Endometrial microvascular endothelial cells (primary cell): ENCODE data around the gene GRHL1. TPM values are rescaled to one million over a fixed set of nuclear protein-coding genes. Genes with fewer than 3 reads are reported as not detected.
"Not testable (repeated sequence)": the region's sequence is repeated elsewhere in the genome, so short reads cannot be mapped to it uniquely, and the experiment has no call there.

Experiments
- in situ Hi-C: cut with HindIII; loops from 2 replicates; pipeline ENCODE4 v1.10.0; 2017; ENCODE audit warnings: low sequenced_read_pairs, low pct_unique_long_range_greater_than_20kb; ENCODE audit errors: inconsistent ontology term
- total RNA-seq: library from RNA; depleted of rRNA; stranded (reverse); fragments of >200 nt; gene quantifications from one replicate; pipeline ENCODE4 v1.2.3, GENCODE V29; 2015; ENCODE audit errors: inconsistent ontology term

The GRHL1 gene
- total RNA-seq, 1 donor from 2014 or later = 3.2 TPM

DNA sequence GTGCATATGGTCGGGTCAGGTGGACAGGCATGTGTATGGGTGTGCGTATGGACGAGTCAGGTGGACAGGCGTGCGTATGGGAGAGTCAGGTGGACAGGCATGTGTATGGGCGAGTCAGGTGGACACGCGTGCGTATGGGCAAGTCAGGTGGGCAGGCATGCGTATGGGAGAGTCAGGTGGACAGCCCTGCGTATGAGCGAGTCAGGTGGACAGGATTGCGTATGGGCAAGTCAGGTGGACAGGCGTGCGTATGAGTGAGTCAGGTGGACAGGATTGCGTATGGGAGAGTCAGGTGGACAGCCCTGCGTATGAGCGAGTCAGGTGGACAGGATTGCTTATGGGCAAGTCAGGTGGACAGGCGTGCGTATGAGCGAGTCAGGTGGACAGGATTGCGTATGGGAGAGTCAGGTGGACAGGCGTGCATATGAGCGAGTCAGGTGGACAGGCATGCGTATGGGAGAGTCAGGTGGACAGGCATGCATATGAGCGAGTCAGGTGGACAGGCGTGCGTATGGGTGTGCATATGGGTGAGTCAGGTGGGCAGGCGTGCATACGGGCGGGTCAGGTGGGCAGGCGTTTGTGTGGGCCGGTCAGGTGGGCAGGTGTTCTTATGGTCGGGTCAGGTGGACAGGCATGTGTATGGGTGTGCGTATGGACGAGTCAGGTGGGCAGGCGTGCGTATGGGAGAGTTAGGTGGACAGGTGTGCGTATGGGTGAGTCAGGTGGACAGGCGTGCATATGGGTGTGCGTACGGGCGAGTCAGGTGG is 62.3 kb downstream of the GRHL1 start:
- in situ Hi-C loops = not testable (repeated sequence)

DNA sequence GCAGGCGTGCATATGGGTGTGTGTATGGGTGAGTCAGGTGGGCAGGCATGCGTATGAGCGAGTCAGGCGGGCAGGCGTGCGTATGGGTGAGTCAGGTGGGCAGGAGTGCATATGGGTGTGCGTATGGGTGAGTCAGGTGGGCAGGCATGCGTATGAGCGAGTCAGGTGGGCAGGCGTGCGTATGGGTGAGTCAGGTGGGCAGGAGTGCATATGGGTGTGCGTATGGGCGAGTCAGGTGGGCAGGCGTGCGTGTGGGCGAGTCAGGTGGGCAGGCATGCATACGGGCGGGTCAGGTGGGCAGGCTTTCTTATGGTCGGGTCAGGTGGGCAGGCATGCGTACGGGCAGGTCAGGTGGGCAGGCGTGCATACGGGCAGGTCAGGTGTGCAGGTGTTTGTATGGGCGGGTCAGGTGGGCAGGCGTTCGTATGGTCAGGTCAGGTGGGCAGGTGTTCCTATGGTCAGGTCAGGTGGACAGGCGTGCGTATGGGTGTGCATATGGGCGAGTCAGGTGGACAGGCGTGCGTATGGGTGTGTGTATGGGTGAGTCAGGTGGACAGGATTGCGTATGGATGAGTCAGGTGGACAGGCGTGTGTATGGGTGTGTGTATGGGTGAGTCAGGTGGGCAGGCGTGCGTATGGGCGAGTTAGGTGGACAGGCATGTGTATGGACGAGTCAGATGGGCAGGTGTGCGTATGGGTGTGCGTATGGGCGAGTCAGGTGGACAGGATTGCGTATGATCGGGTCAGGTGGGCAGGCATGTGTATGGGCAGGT is 63.1 kb downstream of the GRHL1 start:
- in situ Hi-C loops = no loop called here

DNA sequence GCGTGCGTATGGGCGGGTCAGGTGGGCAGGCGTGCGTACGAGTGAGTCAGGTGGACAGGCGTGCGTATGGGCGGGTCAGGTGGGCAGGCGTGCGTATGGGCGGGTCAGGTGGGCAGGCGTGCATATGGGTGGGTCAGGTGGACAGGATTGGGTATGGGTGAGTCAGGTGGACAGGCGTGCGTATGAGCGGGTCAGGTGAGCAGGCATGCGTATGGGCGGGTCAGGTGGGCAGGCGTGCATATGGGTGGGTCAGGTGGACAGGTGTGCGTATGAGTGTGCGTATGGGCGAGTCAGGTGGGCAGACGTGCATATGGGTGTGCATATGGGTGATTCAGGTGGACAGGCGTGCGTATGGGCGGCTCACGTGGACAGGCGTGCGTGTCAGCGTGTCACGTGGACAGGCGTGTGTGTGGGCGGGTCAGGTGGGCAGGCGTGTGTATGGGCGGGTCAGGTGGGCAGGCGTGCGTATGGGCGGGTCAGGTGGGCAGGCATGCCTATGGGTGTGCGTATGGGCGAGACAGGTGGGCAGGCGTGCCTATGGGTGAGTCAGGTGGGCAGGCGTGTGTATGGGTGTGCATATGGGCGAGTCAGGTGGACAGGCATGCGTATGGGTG is 64.0 kb downstream of the GRHL1 start:
- in situ Hi-C loops = not testable (repeated sequence)

DNA sequence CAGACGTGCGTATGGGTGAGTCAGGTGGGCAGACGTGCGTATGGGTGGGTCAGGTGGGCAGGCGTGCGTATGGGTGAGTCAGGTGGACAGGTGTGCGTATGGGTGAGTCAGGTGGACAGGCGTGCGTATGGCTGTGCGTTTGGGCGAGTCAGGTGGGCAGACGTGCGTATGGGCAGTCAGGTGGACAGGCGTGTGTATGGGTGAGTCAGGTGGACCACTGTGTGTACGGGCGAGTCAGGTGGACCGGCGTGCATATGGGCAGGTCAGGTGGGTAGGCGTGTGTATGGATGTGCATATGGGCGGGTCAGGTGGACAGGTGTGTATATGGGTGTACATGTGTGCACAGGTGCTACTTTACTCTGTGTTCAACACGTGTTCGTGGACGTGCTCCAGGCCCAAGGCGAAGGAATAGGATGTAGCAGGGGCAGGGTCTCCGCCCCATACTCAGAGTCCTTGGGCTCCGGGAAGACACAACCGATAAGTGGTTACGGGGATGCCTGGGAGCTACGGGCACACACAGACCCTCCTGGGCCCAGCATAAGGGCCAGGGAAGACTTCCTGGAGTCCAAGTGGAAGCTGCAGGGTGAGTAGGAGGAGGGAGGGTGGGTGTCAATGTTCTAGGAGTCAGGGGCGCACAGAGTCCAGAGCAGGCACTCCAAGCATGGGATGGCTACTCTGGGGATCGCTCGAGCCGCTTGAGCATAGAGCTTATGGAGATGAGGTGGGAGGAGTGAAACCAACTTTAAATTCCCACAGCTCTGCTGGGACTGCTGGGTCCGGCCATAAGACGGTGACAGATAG is 64.7 kb downstream of the GRHL1 start:
- in situ Hi-C loops = no loop called here

DNA sequence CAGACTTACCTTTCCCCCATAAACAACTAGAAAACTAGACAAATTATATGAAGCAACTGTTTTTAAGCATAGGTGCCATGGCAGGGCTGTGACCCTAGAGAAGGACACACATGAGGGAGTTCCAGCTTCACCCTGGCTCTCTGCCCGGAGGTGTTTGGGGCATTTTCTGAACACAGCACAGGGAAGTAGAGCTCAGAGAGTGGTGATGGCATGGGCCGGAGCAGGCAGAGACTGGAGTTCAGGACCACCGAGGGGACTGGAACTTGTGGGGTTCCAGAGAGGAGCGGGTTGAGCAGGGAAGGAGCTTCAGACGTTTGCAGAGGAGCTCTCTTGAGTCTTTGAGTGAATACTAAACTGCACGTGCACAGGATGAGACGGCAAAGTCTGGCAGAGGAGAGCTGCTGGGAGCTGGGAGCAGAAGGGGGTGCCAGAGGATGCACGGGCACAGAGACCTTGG is 65.3 kb downstream of the GRHL1 start:
- in situ Hi-C loops = no loop called here

DNA sequence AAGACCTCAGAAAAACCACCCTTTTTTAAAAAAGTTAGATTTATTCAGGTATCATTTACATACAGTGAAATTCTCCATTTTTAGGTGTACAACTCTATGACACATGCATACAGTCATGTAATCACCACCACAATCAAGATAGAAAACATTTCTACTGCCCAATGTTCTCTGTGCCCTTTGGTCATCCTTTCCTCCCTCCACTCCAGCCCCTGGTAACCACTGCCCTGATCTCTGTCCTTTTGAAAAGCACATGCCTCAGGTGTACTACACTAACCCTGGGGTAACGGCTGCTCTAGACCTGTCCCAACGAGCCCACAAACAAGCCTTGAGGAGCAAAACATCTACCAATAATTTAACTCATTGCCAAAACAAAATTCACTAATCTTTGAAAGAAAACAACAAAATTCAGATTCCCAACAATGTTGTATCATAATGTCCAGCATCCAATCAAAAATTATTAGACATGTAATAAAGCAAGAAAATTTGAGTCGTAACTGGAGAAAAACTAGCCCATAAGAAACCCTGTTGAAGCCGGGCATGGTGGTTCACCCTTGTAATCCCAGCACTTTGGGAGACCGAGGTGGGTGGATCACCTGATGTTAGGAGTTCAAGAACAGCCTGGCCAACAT is 65.9 kb downstream of the GRHL1 start:
- in situ Hi-C loops = no loop called here

- in situ Hi-C loops = no loop called here
Observed at GRCh38 chr2:10019174-10019573, 67.7 kb downstream of the GRHL1 start.

DNA sequence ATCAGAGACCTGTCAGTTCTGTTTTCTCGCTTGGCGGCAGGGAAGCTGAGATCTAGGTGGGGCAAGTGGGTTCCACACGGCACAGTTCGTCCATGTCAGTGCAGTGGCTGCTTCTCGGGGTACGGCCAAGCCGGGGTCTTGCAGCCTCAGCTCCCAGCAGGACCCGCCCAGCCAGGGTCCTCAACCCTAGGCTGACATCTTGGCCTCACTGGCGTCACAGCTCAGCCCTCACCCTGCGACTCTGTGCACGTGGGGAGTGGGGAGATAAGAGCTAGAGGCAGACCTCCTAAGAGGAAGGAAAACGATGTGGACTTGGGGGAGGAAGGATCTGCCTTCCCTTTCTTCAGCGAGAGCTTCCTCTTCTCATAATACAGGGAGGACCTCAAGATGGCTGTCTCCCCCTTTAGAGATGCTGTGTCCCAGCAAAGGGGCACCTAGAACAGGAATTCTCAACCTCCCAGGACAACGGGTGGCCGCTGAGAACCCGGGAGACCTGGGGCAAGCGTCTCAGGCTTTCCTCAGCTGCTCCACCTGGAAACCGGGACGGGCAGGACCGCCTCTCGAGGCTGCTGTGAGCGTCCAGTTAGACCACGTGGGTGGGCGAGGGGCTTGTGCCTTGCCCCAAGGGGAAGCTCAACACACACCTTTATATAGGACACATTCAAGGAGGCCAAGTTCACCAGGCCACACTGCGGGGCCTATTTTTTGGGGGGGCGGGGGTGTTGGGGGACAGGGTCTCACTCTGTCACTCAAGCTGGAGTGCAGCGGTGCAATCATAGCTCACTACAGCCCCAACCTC is 68.3 kb downstream of the GRHL1 start:
- in situ Hi-C loops = no loop called here

DNA sequence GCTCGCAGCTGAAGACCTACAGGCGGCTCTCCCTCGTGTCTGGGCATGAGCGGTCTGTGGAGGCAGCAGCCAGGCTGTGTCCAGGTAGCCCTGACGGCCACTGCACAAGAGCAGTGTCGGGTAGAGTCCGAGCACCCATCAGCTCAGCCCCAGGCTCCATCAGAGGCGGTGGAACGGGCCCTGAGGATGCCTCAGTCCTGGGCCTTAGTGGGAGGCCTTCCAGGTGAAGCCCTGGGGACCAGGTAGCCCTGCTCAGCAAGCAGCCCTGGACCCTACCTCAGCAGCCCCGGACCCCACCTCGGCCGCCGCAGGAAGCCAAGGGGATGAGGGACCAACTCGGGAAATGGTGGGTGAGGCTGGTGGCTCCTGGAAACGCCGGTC is 70.5 kb downstream of the GRHL1 start:
- in situ Hi-C loops = no loop called here

GRCh38 chr2:10022445-10022844 is 71.0 kb downstream of the GRHL1 start:
- in situ Hi-C loops = no loop called here

DNA sequence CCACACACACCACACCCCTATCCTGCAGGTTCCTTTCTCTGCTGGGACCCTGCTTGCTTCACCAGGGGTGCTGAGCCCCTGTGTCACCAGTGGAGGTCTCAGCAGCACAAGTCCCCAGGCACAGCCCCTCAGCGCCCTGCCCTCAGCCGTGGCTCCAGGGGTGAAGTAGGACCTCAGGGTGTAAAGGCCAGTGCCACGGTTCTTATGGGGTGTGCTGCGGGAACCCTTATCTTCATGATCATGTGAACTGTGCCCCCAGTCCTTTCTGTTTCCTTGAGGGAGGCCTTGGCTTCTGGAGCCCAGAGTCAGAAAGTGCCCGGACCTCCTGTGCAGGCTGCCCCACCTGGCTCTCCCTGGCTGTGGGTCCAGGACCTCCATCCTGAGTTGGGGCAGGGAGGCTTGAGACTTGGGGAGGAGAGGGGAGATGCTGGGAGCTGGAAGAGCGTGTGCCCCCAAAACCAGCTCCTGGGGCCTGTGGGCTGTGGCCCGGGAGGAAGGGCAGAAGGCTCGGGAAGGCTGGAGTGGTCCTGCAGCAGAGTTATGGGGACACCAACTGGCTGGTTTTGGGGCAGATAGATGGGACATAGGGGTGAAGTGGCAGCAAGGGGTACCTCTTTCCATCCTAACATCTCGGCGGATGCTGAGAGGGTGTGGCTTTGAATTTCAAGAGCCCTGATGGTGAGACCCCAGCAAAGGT is 71.6 kb downstream of the GRHL1 start:
- in situ Hi-C loops = no loop called here

GRCh38 chr2:10026940-10027569 is 75.6 kb downstream of the GRHL1 start:
- in situ Hi-C loops = loop anchor here (25.0 kb wide), 1 partner anchor 215 kb away; no protein-coding TSS in a partner anchor

DNA sequence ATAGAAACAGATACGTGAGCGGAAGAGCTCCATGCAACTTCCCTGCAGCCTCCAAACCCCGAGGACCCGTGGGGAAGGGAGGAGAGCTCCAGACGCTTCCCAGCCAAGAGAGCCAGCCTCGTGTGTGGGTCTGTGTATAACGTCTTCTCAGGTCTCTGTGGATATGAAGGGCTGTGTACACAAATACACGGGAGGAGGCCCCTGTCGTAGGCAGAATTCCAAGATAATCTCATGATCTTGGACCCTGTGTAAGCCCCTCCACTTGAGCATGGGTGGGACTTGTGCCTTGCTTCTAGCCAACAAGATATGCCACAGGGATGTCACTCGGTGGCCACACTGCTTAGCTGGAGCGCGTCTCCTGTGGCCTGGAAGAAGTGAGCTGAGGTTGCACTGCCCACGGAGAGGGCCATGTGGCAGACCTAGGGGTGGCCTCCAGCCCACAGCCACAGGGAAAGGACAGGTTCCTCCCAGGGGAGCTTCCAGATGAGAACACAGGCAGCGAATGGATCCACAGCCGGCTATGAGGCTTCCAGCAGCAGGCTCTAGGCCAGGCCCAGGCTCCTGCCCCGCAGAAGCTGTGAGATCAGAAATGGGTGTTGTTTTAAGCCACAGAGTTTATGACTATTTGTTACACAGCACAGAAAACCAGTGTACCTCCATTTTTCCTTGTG is 76.3 kb downstream of the GRHL1 start:
- in situ Hi-C loops = loop anchor here (25.0 kb wide), 1 partner anchor 215 kb away; no protein-coding TSS in a partner anchor

- in situ Hi-C loops = loop anchor here (25.0 kb wide), 1 partner anchor 216 kb away; no protein-coding TSS in a partner anchor
Observed at GRCh38 chr2:10028407-10028987, 77.0 kb downstream of the GRHL1 start.

DNA sequence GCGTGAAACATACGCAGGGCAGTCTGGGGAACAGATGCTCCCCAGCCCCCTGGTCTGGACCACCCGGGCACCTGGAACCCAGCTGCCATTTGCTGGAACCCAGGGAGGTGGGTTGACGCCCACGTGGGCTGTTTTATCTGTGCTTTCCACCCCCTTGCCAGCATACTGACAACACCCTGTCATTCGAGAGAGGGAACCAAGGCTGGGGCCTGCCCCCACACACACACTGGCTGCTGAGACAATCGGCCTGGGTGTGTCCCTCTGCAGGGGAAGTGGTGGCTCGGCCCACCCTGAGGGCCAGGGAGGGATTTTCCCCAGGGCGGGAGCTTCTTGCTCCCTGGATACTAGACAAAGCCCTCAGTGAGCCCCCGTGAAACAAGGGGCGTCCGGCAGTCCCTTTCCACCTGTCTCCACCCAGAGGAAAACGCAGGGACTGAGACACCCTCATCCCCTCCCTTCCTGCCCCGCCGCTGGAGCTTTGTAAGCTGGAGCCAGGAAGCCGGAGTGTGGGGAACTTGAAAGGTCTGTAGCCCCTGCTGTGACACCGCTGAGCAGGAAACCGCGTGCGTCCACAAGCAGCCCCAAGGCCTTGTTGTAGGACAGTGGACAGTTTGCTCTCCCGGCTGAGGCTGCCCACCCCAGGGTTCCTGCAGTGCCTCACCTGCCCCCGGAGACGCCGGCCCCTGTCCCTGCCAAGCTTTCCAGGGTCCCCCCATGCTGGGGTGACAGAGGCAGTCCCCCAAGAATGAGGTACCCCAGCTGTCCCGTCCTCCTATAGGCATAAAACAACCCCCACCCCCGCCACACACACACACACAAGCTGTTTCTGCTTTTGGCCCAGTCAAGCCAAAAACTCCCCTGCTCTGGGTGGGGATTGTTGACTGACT is 77.7 kb downstream of the GRHL1 start:
- in situ Hi-C loops = loop anchor here (25.0 kb wide), 1 partner anchor 217 kb away; no protein-coding TSS in a partner anchor
